DOHH2 (cell line): Measurements from ENCODE around the gene GSG1L.

Source experiments
- EZH2phosphoT487 ChIP-seq: fragments of 200-600 bp; sonication (generic); IDR thresholded peaks from 2 replicates; pipeline ENCODE4 v1.6.1; 2017; ENCODE audit warnings: borderline replicate concordance, mild to moderate bottlenecking, antibody characterized with exemption, low read length, moderate library complexity, mixed read lengths
- TF ChIP-seq, protein P1 (sequence below): fragments of 200-600 bp; sonication (generic); IDR thresholded peaks from one replicate; pipeline ENCODE4 v1.5.1; 2014; ENCODE audit warnings: antibody characterized with exemption, mild to moderate bottlenecking, low read depth, low read length; ENCODE audit not compliant: poor library complexity, severe bottlenecking

DNA sequence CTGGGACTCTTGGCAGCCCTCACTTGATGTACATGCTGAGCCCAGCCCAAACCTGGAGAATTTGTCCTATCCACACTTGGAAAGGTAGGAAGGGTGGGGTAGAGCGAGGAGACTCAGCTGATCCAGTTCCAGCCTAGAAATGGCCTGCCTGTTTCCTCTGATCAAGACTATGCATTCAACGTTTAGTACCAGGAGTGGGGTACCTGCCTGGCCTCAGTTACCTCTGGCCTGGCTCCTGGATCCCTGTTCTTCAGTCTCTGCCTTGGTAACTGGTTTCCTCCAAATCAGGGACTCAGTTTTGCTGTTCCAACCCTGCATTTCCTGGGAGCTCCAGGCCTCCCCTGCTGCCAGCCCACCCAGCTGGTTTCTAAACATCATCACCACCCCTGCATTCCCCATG, 233.5 kb downstream of the GSG1L start:
- TF ChIP-seq, protein P1, sequence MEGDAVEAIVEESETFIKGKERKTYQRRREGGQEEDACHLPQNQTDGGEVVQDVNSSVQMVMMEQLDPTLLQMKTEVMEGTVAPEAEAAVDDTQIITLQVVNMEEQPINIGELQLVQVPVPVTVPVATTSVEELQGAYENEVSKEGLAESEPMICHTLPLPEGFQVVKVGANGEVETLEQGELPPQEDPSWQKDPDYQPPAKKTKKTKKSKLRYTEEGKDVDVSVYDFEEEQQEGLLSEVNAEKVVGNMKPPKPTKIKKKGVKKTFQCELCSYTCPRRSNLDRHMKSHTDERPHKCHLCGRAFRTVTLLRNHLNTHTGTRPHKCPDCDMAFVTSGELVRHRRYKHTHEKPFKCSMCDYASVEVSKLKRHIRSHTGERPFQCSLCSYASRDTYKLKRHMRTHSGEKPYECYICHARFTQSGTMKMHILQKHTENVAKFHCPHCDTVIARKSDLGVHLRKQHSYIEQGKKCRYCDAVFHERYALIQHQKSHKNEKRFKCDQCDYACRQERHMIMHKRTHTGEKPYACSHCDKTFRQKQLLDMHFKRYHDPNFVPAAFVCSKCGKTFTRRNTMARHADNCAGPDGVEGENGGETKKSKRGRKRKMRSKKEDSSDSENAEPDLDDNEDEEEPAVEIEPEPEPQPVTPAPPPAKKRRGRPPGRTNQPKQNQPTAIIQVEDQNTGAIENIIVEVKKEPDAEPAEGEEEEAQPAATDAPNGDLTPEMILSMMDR: no peak
- no peak for TF ChIP-seq EZH2phosphoT487
